ENCODE measurements around the gene SUOX. TPM values are rescaled to one million over a fixed set of nuclear protein-coding genes. Genes with fewer than 3 reads are reported as not detected.

SUOX gene
- total and polyA plus RNA-seq, 2 of the 4 experiments (the other 2 are of a cell fraction): 17.8 to 19.4 TPM

DNA sequence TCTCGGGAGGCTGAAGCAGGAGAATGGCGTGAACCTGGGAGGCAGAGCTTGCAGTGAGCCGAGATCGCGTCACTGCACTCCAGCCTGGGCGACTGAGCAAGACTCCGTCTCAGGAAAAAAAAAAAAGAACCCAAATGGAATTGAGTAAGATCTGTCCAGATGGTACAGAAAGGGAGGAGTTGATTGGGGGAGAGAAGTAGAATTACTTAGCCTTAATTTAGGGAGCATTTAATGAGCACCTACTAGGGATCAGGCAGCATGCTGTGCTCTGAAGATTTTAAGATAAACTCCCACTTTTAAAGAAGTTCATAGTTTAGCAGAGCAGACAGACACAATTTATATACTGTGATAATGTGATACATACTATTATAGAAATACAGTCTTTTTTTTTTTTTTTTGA is 18.7 kb upstream of the SUOX start:
- no peak overlapping the region for H2AK9ac ChIP-seq (replicated peaks; ENCODE audit: low read depth, low read length, poor library complexity)
- ATAC-seq (ENCODE audit: low read depth): no peak
- H2BK120ac ChIP-seq (ENCODE audit: low read depth, low read length): no peak overlapping the region
- no peak overlapping the region for H3K56ac ChIP-seq (ENCODE audit: extremely low read depth, insufficient read depth, low read length)
- peaks cover 16 to 72% of the 10 kb centered on the region in 2 experiments for H3K79me1 ChIP-seq (ENCODE audit: low read depth in 1 of 2, low read length in 2 of 2)
- no peak overlapping the region for H3K4ac ChIP-seq (ENCODE audit: low read depth, low read length)
- no peak overlapping the region for H4K5ac ChIP-seq (ENCODE audit: low read depth, low read length)
- H3K4me3 ChIP-seq (ENCODE audit: insufficient read depth, low read depth, low read length): no peak overlapping the region
- no peak overlapping the region for H2BK5ac ChIP-seq (ENCODE audit: low read depth, low read length, poor library complexity, severe bottlenecking)
- dilution Hi-C loops (cut with HindIII; ENCODE audit: low sequenced_read_pairs, unreplicated experiment): no loop called here
- no peak overlapping the region for H3K4me2 ChIP-seq (ENCODE audit: low read depth, low read length)
- H3K14ac ChIP-seq (replicated peaks; ENCODE audit: low read depth, low read length): no peak overlapping the region
- BruUV-seq (replicated peaks): no TSS peak
- H3K18ac ChIP-seq (ENCODE audit: low read depth, low read length): no peak overlapping the region
- H4K91ac ChIP-seq (ENCODE audit: insufficient read depth, low read depth, low read length): no peak overlapping the region
- H2BK15ac ChIP-seq (ENCODE audit: low read depth, low read length): no peak overlapping the region
- no peak overlapping the region for H3K27ac ChIP-seq (ENCODE audit: insufficient read depth, low read length)
- H4K8ac ChIP-seq (ENCODE audit: low read depth in 2 of 2, low read length in 2 of 2): no peak overlapping the region
- H3K36me3 ChIP-seq (ENCODE audit: control insufficient read depth, insufficient read depth, low read length): peaks cover 19% of the 10 kb centered on the region
- H3K23ac ChIP-seq (ENCODE audit: low read depth, low read length): no peak overlapping the region
- WGBS, 2 experiments (ENCODE audit: extremely low coverage in 2 of 2, insufficient read length in 1 of 2): 95% methylated on average over 4 of the region's 7 CpGs; no CpG with 5 or more reads in 1 of the 2 experiments
- in situ Hi-C loops (cut with MboI; ENCODE audit: low sequenced_read_pairs): no loop called here
- DNase-seq: no peak
- no peak overlapping the region for H2BK20ac ChIP-seq (ENCODE audit: low read depth, low read length)
- POLR2A ChIA-PET (ENCODE audit: unreplicated experiment): interaction anchor here (0.7 kb wide), 1 partner anchor 240 kb away, joined by 4 read pairs; no protein-coding TSS in a partner anchor
- TF ChIP-seq RCOR1 (IDR thresholded peaks at IDR 0.05; ENCODE audit: insufficient replicate concordance, low read length) (no peak), BHLHE40 (IDR thresholded peaks at IDR 0.05; ENCODE audit: low read depth, low read length) (no peak)
- TF ChIP-seq, protein P1, sequence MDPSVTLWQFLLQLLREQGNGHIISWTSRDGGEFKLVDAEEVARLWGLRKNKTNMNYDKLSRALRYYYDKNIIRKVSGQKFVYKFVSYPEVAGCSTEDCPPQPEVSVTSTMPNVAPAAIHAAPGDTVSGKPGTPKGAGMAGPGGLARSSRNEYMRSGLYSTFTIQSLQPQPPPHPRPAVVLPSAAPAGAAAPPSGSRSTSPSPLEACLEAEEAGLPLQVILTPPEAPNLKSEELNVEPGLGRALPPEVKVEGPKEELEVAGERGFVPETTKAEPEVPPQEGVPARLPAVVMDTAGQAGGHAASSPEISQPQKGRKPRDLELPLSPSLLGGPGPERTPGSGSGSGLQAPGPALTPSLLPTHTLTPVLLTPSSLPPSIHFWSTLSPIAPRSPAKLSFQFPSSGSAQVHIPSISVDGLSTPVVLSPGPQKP (IDR thresholded peaks at IDR 0.05; ENCODE audit: borderline replicate concordance, low read depth, low read length): no peak
- TF ChIP-seq, protein P2, sequence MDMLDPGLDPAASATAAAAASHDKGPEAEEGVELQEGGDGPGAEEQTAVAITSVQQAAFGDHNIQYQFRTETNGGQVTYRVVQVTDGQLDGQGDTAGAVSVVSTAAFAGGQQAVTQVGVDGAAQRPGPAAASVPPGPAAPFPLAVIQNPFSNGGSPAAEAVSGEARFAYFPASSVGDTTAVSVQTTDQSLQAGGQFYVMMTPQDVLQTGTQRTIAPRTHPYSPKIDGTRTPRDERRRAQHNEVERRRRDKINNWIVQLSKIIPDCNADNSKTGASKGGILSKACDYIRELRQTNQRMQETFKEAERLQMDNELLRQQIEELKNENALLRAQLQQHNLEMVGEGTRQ (IDR thresholded peaks at IDR 0.05; ENCODE audit: low read depth, low read length): no peak
- peaks cover 2% of the 10 kb centered on the region; the same call in 1 of the 2 replicates for H3K4me1 ChIP-seq (ENCODE audit: control insufficient read depth, insufficient read depth, low read length)
- peaks cover 32% of the 10 kb centered on the region; the same call in 1 of the 2 replicates for H4K20me1 ChIP-seq (ENCODE audit: insufficient read depth, low read length)
- CTCF ChIA-PET: interaction anchor here (1.1 kb wide), 1 partner anchor 17 kb away, joined by 4 read pairs; no protein-coding TSS in a partner anchor
- H3K9me3 ChIP-seq (ENCODE audit: control insufficient read depth, insufficient read depth, low read length): no peaks in the 10 kb centered on the region
- H2AK5ac ChIP-seq (ENCODE audit: low read depth, low read length): no peak overlapping the region
- H3K9ac ChIP-seq (ENCODE audit: low read depth, low read length): no peak overlapping the region
- no peak overlapping the region for H2AFZ ChIP-seq (replicated peaks; ENCODE audit: low read length, poor library complexity)
- H3K27me3 ChIP-seq (ENCODE audit: control insufficient read depth, insufficient read depth, low read length): no peaks in the 10 kb centered on the region
- intact Hi-C loops (cut with micrococcal nuclease): no loop called here
- no peaks in the 10 kb centered on the region; the same call in 1 of the 2 replicates for H3K9me1 ChIP-seq (ENCODE audit: insufficient read depth, low read length)

Measured in IMR-90 (cell line).